ENCODE results near the gene ANKRD40. TPM values are rescaled to one million over a fixed set of nuclear protein-coding genes. Genes with fewer than 3 reads are reported as not detected.
A peak's percentile ranks its signal among the peaks of the same experiment; 100 is the strongest.
"Not testable (repeated sequence)": the region's sequence is repeated elsewhere in the genome, so short reads cannot be mapped to it uniquely, and the experiment has no call there.

The ANKRD40 gene
- total RNA-seq, 1 donor from 2014 or later = 28.9 TPM

DNA sequence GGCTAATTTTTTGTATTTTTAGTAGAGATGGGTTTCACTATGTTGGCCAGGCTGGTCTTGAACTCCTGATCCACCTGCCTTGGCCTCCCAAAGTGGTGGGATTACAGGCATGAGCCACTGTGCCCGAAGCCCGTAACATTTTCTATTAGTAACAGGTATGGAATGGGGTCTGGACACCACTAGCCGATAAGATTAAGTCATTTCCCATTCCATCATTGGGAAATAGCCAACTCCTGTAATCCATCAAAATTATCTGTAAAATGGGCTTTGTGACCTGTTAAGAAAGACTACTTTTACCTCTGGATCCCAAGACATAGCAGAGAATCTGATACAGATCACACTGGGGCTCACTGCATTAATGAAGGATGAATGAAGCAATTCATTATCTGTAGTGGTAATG, 7.8 kb upstream of the ANKRD40 start:
- FAIRE-seq (no peak), DNase-seq (ENCODE audit: low spot score in 2 of 2) (no peak)

DNA sequence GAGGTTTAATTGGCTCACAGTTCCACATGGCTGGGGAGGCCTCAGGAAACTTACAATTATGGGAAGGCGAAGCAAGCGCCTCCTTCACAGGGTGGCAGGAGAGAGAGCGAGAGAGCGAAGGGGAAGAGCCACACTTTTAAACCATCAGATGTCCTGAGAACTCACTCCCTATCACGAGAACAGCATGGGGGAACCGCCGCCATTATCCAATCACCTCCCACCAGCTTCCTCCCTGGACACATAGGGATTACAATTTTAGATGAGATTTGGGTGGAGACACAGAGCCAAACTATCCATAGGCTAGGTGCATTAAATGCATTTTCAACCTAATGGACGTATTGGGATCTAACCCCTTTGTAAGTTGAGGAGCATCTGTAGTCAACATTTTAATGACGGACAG, 4.9 kb upstream of the ANKRD40 start:
- DNase-seq (ENCODE audit: low spot score in 2 of 2) = no peak
- no peak for FAIRE-seq

DNA sequence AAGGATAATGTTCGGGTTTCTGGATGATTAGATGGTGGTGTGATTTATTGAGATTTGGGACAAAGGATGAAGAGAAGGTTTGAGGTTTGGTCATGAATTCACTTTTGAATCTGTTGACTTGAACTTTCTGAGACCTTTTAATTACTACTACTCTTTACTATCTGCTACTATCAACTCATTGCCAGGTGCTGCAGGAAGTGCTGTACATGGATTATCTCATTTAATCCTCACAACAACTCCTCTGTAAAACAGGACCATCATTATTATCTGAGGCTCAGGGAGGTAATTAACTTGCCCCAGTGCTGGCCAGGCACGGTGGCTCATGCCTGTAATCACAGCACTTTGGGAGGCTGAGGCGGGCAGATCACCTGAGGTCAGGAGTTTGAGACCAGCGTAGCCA, 2.9 kb upstream of the ANKRD40 start:
- DNase-seq (ENCODE audit: low spot score in 2 of 2) (no peak), FAIRE-seq (no peak)

DNA sequence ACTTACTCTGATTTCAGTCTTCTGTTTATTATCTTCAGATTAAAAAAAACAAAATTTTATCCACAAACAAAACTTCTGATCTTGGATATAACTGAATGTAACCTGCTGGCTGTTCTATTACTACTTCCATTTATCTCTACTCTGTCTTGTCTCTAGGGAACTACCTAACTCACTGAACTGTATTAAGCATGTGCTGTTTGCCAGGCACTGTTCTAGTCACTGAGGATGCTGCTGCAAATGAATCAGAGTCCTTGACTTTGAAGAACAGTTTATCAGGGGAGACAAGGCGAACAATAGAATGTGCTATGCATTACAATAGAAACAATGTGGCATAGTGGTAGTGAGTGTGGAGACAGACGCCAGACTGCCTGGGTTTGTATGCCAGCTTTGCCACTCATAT, 2.3 kb upstream of the ANKRD40 start:
- FAIRE-seq (no peak), DNase-seq (ENCODE audit: low spot score in 2 of 2) (no peak)

DNA sequence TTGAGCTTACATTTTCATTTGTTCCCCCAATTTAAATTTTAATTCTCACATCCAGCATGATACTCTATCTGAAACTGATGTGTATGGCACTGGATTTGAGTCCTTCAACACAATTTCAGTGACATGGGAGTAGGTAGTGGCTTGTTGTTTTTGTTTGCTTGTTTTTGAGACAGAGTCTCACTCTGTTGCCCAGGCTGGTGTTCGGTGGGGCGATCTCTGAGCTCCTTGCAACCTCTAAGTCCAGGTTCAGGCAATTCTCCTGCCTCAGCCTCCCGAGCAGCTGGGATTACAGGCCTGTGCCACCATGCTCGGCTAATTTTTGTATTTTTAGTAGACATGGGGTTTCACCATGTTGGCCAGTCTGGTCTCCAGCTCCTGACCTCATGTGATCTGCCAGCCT, 1.3 kb upstream of the ANKRD40 start:
- FAIRE-seq; DNase-seq (ENCODE audit: low spot score in 2 of 2): not testable (repeated sequence)

DNA sequence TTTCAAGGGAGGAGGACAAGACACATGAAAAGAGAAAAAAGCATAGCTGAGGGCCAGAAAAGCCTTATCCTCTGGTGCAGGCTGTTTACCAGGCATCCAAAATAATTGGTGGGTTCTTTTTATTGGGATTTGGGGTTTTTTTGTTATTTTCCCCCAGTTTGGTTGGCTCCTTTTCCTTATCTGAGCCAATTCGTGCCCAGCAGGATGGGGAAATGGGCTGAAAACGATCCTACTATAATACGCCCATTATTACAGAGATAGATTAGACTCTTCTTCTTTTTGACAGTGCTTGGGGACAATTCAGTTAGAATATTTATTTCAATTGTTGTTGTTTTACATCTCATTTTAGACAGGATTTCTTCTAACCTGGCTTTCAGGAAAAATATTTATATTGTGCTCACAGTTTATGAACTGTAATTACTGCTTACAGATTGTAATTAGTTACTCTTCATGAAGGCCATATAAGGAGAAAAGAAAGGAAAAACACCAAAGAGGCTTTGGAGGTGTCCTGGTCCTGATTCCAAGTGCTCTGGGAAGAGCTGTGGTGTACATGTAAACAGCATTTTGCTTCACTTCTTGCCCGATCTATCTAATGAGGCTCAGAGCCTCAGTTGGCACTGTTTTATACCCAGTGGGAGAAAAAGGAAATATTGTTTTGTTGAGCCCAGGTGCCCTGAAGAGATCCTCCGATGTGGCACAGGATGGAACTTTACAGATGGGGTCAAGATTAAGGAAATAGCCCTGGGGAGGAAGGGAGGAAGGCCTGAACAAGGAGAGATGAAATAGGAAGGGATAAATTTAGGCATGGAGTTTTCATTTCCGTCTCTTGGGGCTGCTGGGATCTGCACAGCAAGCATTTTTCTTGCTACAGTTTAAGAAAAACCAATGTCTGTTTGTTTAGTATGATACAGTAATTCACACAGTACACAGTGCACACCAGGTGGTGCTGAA, 611 bp upstream of the ANKRD40 start:
- FAIRE-seq (no peak), DNase-seq (ENCODE audit: low spot score in 2 of 2) (no peak)

DNA sequence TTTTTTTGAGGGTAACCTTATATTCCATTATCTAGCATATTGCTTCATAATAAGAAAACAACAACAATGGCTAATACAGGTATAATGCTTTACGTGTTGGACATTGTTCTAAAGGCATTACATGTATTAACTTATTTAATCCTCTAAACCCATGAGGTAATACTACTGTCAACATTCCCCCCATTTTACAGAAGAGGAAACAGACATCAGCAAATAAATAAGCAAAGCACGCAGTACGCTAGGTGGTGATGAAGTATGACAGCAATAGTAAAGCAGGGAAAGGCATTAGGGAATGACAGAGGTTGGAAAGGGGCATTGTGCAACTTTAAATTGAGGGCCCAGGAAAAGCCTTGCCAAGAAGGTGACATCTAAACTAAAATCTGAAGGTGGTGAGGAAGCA, 4.6 kb downstream of the ANKRD40 start:
- FAIRE-seq = no peak

DNA sequence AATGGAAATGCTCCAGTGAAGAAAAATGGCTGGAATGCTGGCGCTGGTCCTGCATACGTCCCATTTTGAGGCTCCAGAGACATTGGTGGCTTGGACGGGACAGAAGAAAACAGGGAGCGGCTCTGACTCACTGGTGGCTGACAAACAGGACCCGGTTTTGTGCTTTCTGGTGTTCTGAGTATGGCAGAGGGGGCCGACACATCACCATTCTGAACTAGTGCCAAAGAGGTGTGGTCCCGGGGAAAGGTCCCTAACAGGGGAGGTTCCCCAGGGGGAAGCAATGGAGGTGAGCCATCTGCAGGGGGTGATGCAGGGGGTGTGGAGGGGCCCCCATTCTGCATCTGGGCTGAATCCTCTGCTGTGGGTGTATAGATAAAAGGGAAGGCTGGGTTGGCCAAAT, 8.3 kb downstream of the ANKRD40 start:
- no peak for FAIRE-seq
- DNase-seq (ENCODE audit: low spot score in 2 of 2) = no peak

More for the DNA sequence above, 4.6 kb downstream of the ANKRD40 start:
- DNase-seq (ENCODE audit: low spot score in 2 of 2) = no peak

DNA sequence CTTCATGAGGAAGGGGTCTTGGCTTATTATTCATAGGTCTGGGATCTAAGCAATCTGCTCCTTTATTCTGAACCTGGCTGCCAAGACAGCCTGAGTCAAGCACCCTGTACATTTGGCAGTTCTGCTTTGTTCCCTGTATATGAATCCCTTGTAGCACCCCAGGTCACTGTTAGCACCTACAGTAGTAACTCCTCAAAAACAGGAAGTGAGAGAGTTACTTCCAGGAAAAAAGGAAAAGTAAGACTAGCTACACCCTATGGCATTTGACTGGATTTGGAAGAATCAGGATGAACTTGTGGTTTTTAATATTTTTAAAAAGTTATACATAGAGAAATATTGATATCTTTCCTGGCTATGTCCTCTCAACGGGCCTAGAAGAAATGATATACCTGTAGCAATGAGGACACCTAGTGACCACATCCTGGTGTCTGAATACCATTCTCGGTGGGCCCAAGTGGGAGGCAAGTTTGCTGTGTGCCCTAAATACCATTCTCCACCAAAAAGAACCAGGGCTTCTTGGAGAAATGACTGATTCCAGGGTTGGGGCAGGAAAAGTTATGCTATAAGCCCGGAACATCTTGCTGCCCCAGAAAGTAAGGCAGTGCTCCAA, 9.9 kb downstream of the ANKRD40 start:
- FAIRE-seq (no peak), DNase-seq (ENCODE audit: low spot score in 2 of 2) (no peak)

DNA sequence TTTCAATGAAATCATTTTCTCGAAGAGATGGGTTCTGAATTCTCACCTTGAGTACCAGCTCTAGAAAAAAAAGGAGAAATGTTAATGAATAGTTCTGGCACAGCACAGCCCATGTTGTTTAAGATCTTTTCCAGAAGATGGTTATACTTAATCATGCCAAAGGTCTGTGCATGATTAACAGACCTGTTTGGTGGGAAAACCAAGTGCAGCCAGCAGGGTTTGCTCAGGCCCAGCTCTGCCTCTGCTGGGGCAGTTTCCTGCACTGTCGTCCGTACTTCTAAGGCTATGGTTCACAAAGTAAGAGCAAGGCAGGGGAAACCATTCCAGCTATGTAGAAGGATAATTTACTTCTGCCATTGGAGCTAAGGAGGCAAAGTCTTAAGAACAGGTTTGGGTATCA, 10.7 kb downstream of the ANKRD40 start:
- no peak for DNase-seq (ENCODE audit: low spot score in 2 of 2)

DNA sequence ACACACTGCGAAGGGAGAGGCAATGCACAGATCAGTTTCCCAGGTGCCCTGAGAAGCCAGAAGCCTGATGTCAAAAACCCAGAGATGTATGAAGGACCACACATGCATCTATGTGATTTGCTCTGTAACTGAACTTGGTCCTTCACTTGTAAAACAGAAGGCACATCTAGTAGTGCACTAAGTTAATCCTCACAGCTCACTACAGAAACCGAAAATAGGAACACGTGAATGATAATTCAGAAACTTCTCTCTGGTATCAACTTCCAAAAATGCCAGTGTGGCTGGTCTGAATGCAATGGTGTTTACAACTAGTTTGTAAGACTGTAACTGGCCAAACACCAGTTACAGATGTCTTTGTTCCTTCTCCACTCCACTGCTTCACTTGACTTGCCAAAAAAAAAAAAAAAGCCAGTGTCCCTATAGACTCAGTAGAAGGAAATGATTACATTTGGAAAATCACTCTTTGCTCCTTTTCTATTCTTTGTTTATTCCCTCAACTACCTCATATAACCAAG, 11.3 kb downstream of the ANKRD40 start:
- DNase-seq (ENCODE audit: low spot score in 2 of 2) (no peak), FAIRE-seq (no peak)

More for the DNA sequence above, 10.7 kb downstream of the ANKRD40 start:
- no peak for FAIRE-seq

DNA sequence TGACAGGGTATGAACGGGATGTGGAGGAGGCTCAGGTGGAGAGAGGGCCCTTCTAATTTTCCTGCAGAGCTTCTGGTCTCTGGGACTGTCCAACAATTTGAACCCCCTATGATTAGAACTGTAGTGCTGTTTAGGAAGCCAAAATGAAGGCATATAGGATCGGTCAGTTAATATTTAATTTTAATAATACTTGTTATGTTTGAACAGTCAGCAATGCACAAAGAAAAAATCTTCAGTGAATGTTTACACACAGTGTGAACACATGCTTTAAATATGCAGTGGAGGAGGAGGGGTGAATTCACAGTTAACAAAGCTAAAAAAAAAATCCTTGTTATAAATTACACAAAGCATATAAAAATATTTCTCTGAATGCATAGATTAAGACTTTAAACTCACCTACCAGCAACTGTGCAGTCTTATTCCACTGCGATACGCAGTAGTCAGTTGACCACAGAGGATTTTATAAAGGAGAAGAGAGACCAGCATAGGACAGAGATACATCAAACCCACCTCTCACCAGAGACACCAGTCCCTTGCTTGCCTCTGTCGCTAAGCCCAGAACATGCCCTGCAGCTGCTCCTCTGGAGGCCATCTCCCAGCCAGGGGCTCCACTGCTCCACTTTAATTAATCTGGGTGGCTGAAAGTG, 14.6 kb downstream of the ANKRD40 start:
- FAIRE-seq (no peak), DNase-seq (ENCODE audit: low spot score in 2 of 2) (no peak)

DNA sequence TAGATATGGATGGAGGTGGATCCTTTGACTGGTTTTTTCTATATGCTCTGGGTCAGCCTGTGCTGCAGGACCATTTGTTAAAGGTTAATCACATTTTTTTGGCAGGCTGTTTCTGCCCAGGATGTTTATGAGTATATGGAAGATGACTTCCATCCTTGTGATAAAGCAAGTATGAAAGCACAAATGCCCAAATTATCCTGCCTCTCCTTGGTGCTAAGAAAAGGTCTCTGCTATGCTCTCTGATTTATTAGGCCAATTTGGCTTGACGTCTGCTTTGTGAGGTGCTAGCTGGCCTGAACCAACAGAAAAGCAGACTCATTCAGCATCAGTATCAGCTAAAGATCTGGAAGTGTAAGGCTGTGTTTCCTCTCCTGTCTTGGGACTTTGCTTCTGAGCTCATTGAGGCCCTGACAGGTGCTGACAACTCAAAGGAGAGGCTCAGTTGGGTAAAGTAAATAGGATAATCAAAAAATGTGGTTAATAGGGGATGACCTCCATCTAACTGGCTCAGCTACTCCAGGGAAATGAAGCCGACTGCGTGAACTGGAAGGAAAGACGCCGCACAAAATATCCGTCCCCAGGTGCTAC, 15.2 kb downstream of the ANKRD40 start:
- DNase-seq (ENCODE audit: low spot score in 2 of 2) (no peak), FAIRE-seq (no peak)

DNA sequence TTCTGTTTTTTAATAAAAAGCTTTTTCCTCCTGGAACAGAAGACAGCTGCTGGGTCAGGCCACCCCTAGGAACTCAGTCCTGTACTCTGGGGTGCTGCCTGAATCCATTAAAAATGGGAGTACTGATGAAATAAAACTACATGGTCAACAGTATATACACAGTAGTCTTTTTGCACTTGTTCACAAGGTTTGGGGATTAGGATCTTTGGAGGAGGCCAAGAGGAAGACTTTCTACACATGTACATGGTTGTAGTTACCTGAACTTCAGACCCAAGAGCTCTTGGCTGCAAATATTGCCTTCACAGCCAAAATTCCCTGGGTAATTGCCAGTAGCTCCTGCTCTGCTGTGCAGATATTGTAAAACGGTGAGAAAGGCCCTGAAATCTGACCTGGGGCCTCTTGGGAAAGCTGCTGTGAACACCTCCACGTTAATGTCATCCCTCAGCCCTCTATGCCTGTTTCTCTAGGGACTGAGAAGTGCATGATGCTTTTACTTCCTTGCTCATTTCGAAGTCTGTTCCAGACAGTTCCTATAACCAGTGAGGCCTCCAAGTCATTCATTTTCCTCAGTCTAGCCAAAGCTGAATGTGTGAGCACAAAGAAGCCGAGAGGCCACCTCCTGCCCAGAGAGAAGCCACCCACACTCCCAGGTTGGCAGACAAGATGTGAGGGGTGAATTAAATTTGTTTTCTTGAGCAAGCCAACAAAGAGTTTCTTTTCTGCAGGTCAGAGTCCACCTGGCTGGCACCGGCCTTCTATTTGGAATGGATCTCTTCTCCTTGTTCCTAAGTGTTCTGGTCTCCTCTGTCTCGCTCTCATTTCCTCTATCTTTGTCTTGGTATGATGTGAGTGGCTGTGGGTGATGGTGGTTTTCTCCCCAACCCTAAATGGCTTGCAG, 15.9 kb downstream of the ANKRD40 start:
- FAIRE-seq = no peak
- DNase-seq (ENCODE audit: low spot score in 2 of 2) = no peak

DNA sequence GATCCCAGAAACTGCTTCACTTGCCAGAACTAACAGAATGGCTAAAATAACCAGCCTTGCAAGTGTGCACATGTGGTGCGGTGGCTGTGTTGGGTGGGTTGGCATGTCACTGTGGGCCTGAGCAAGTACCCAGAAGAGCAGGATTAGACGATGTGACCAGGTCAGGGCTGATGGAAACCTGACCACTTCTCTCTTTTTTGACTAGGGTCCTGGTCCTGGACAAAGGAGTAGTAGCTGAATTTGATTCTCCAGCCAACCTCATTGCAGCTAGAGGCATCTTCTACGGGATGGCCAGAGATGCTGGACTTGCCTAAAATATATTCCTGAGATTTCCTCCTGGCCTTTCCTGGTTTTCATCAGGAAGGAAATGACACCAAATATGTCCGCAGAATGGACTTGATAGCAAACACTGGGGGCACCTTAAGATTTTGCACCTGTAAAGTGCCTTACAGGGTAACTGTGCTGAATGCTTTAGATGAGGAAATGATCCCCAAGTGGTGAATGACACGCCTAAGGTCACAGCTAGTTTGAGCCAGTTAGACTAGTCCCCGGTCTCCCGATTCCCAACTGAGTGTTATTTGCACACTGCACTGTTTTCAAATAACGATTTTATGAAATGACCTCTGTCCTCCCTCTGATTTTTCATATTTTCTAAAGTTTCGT, 16.7 kb downstream of the ANKRD40 start:
- DNase-seq (ENCODE audit: low spot score in 2 of 2) = no peak
- FAIRE-seq = no peak

DNA sequence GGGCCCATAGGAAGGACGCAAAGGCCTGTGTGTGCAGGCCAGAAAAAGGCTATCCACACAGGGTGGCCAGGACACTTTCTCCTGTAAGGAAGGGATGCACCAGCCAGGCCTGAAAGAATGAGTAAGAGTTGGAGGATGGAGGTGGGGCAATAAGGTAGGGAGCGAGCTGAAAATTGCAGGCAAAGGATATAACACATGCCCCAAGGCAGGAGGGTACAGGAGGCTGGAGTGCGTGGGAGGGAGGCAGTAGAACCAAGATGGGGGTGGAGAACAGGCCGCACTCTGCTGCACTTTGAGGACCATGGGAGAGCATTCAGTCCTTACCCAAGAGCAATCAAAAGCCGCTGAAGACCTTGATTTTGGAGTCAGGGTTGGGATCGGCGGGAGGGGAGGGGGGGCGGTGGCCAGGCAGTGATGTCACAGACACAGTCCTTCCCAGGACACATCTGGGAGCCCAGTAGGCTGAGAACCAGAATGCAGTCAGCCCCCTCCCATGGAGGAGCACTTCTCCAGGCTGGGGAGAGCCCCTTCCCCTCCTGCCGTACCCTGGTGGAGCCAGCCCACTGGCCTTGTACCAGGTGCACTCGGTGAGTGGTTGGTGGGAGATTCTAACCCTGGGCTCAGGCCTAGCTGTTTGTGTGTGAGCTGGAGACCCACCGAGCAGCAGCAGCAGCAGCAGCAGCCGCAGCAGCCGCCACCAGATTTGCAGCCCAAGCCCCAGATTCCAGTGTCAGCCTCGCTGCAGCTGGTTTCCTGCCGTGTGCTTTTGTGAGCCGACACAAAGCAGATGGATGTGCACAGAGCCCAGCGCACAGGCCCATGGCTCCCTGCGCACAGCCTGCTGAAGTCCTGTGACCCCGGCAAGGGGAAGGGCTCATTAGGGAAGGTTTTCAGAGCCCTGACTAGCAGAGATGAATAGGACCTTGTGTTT, 17.5 kb downstream of the ANKRD40 start:
- DNase-seq (ENCODE audit: low spot score in 2 of 2) = peak in 1 of 2 donors; percentile 25

DNA sequence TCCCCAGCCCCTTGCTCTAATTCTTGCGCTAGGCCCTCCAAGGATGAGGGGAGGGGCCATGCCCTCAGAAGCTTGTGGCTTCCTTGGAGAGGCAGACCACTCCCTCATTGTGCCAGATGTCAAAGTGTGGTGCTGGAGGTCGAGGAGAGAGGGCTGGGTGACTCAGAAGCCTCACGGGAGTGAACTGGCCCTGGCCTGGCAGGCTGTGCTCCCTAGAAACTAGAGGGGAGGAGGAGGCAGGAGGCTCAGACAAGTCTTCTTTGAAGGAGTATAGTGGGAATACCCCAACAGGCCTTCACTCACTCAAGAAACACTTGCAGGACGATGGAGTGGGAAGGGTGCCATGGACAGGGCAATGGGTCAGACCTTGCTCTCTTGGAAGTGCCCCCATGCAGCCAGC, 18.5 kb downstream of the ANKRD40 start:
- no peak for FAIRE-seq
- no peak for DNase-seq (ENCODE audit: low spot score in 2 of 2)

More for the DNA sequence above, 17.5 kb downstream of the ANKRD40 start:
- FAIRE-seq = no peak

DNA sequence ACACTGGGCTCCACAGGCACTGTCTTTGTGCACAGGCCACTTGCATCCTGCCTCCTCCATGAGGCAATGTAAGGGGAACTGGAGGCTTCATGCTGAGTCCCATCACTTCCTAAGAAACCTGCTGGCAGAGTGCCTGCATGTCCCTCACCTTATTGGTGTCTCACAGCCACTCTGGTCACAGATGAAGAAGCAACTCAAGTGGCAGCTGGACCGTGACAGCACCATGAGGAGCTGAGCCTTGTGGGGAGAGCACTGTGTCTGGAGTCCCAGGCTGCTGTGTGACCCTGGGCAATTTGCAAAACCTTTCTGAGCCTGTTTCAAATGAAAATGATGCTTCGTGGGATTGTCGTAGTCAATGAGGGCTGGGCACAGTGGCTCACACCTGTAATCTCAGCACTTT, 19.5 kb downstream of the ANKRD40 start:
- FAIRE-seq (no peak), DNase-seq (ENCODE audit: low spot score in 2 of 2) (no peak)
